WTC11 (cell line): Measurements from ENCODE around the gene C1orf87. TPM values are rescaled to one million over a fixed set of nuclear protein-coding genes. Genes with fewer than 3 reads are reported as not detected.

Experiments
- ATAC-seq: fragments of 200-7000 bp; cut with Tn5 transposase; 2 replicates; pipeline ENCODE4 v1.10.0; 2021; ENCODE audit warnings: mild to moderate bottlenecking, moderate library complexity
- CTCF ChIA-PET: fragments of 300-600 bp; sonication (Branson Sonifier 250); formaldehyde crosslinking; loops from one replicate; lab custom pipeline; 2021; ENCODE audit warnings: antibody characterized with exemption; lab: Charles Lee
- POLR2A ChIA-PET: fragments of 350-600 bp; sonication (Branson Sonifier 250); formaldehyde crosslinking; loops from one replicate; lab custom pipeline; 2021; ENCODE audit warnings: antibody characterized with exemption; lab: Charles Lee
- DNase-seq: peaks from one replicate; pipeline ENCODE4 v3.0.0; 2021; ENCODE audit warnings: low spot score
- H3K27ac Mint-ChIP-seq: 2 replicates; pipeline ENCODE4 v1.8.0; 2021; ENCODE audit warnings: mixed read lengths
- H3K27me3 Mint-ChIP-seq: 2 replicates; pipeline ENCODE4 v1.8.0; 2021; ENCODE audit warnings: low read depth, mild to moderate bottlenecking, moderate library complexity, mixed read lengths
- H3K36me3 Mint-ChIP-seq: 2 replicates; pipeline ENCODE4 v1.8.0; 2021; ENCODE audit warnings: mixed read lengths
- H3K4me1 Mint-ChIP-seq: 2 replicates; pipeline ENCODE4 v1.8.0; 2022; ENCODE audit warnings: mixed read lengths
- H3K4me3 Mint-ChIP-seq: 2 replicates; pipeline ENCODE4 v1.8.0; 2021; ENCODE audit warnings: mild to moderate bottlenecking, moderate library complexity, mixed read lengths
- H3K9me3 Mint-ChIP-seq: 2 replicates; pipeline ENCODE4 v1.8.0; 2021; ENCODE audit warnings: mixed read lengths
- ATF1 ChIP-seq: sonication (generic); formaldehyde crosslinking; IDR thresholded peaks from 2 replicates; pipeline ENCODE4 v1.8.1; 2023; ENCODE audit warnings: mild to moderate bottlenecking, moderate library complexity, missing genetic modification reagents
- ATF2 ChIP-seq: sonication (generic); formaldehyde crosslinking; IDR thresholded peaks from 2 replicates; pipeline ENCODE4 v1.8.1; 2022; ENCODE audit warnings: low read depth, missing genetic modification reagents, borderline replicate concordance
- CBFB ChIP-seq: sonication (generic); formaldehyde crosslinking; IDR thresholded peaks from 2 replicates; pipeline ENCODE4 v1.8.1; 2022; ENCODE audit warnings: mild to moderate bottlenecking, low read depth, missing genetic modification reagents
- CDX4 ChIP-seq: fragments of 250-450 bp; sonication (Bioruptor Pico); IDR thresholded peaks from 2 replicates; pipeline ENCODE4 v1.9.0; 2021; ENCODE audit warnings: moderate library complexity, mild to moderate bottlenecking, inconsistent platforms, borderline replicate concordance
- CREB1 ChIP-seq: sonication (generic); formaldehyde crosslinking; IDR thresholded peaks from 2 replicates; pipeline ENCODE4 v1.8.0; 2023; ENCODE audit warnings: mild to moderate bottlenecking, missing genetic modification reagents
- CREM ChIP-seq: sonication (generic); formaldehyde crosslinking; IDR thresholded peaks from 2 replicates; pipeline ENCODE4 v1.8.1; 2022; ENCODE audit warnings: mild to moderate bottlenecking, missing genetic modification reagents, moderate library complexity
- E2F1 ChIP-seq: sonication (generic); formaldehyde crosslinking; IDR thresholded peaks from 2 replicates; pipeline ENCODE4 v1.8.0; 2022; ENCODE audit warnings: mild to moderate bottlenecking, missing genetic modification reagents
- ETV6 ChIP-seq: sonication (generic); formaldehyde crosslinking; IDR thresholded peaks from 2 replicates; pipeline ENCODE4 v1.8.1; 2022; ENCODE audit warnings: mild to moderate bottlenecking, missing genetic modification reagents
- GABPB1 ChIP-seq: sonication (generic); formaldehyde crosslinking; IDR thresholded peaks from 2 replicates; pipeline ENCODE4 v1.8.1; 2023; ENCODE audit warnings: mild to moderate bottlenecking, missing genetic modification reagents
- IRF2 ChIP-seq: sonication (generic); formaldehyde crosslinking; IDR thresholded peaks from 2 replicates; pipeline ENCODE4 v1.8.0; 2022; ENCODE audit warnings: low read depth, missing genetic modification reagents, borderline replicate concordance
- KAT7 ChIP-seq: sonication (generic); formaldehyde crosslinking; IDR thresholded peaks from 2 replicates; pipeline ENCODE4 v1.8.1; 2023; ENCODE audit warnings: missing genetic modification reagents, mild to moderate bottlenecking, borderline replicate concordance
- OVOL2 ChIP-seq: fragments of 250-450 bp; sonication (Bioruptor Pico); IDR thresholded peaks from 2 replicates; pipeline ENCODE4 v1.9.0; 2021; ENCODE audit warnings: mild to moderate bottlenecking, borderline replicate concordance
- RELA ChIP-seq: sonication (generic); formaldehyde crosslinking; IDR thresholded peaks from 2 replicates; pipeline ENCODE4 v1.8.1; 2022; ENCODE audit warnings: missing genetic modification reagents, mild to moderate bottlenecking, borderline replicate concordance
- RORB ChIP-seq: fragments of 250-450 bp; sonication (Bioruptor Pico); IDR thresholded peaks from 2 replicates; pipeline ENCODE4 v1.9.0; 2021; ENCODE audit warnings: mild to moderate bottlenecking
- SMAD3 ChIP-seq: sonication (generic); formaldehyde crosslinking; IDR thresholded peaks from 2 replicates; pipeline ENCODE4 v1.8.0; 2022; ENCODE audit warnings: missing genetic modification reagents, mild to moderate bottlenecking, borderline replicate concordance
- SP1 ChIP-seq: sonication (generic); formaldehyde crosslinking; conservative IDR thresholded peaks from 2 replicates; pipeline ENCODE4 v1.8.1; 2022; ENCODE audit warnings: missing genetic modification reagents
- USF2 ChIP-seq: sonication (generic); formaldehyde crosslinking; IDR thresholded peaks from 2 replicates; pipeline ENCODE4 v1.8.1; 2023; ENCODE audit warnings: mild to moderate bottlenecking, missing genetic modification reagents, moderate library complexity
- ZNF219 ChIP-seq: sonication (generic); formaldehyde crosslinking; IDR thresholded peaks from 2 replicates; pipeline ENCODE4 v1.8.0; 2023; ENCODE audit warnings: missing genetic modification reagents, mild to moderate bottlenecking, borderline replicate concordance
- ZNF263 ChIP-seq: sonication (generic); formaldehyde crosslinking; IDR thresholded peaks from 2 replicates; pipeline ENCODE4 v1.8.1; 2022; ENCODE audit warnings: low read depth, mild to moderate bottlenecking, moderate library complexity, missing genetic modification reagents
- ZNF396 ChIP-seq: fragments of 250-450 bp; sonication (Bioruptor Pico); IDR thresholded peaks from 2 replicates; pipeline ENCODE4 v1.8.0; 2021; ENCODE audit warnings: mild to moderate bottlenecking, moderate library complexity, borderline replicate concordance
- ZNF416 ChIP-seq: fragments of 250-450 bp; sonication (Bioruptor Pico); IDR thresholded peaks from 2 replicates; pipeline ENCODE4 v1.9.0; 2021; ENCODE audit warnings: mild to moderate bottlenecking, inconsistent platforms
- total RNA-seq: library from RNA; stranded (reverse); gene quantifications from 3 replicates; pipeline ENCODE4 v1.2.3, GENCODE V29; 2021

The C1orf87 gene
- total RNA-seq, 1 experiment from 2014 or later, result 0.22 TPM

GRCh38 chr1:59967780-59968179, 105.8 kb downstream of the C1orf87 start:
- ChIA-PET CTCF (interaction anchor here (1.8 kb wide), 1 partner anchor 9 kb away, joined by 11 read pairs; no protein-coding TSS in a partner anchor), POLR2A (interaction anchor here (0.8 kb wide), 1 partner anchor 162 kb away, joined by 3 read pairs; no protein-coding TSS in a partner anchor)
- no peak overlapping the region for H3K4me3 Mint-ChIP-seq
- no peaks in the 10 kb centered on the region; the same call in 1 of the 2 replicates for H3K27me3 Mint-ChIP-seq
- no peak overlapping the region for H3K27ac Mint-ChIP-seq
- no peak for ATAC-seq
- no peaks in the 10 kb centered on the region for H3K36me3 Mint-ChIP-seq
- no peaks in the 10 kb centered on the region for H3K9me3 Mint-ChIP-seq
- no peak for TF ChIP-seq CREM (CRISPR knock-in tag)
- no peak for TF ChIP-seq ZNF396 (CRISPR knock-in tag)
- TF ChIP-seq CDX4, result no peak
- TF ChIP-seq SMAD3 (CRISPR knock-in tag), result no peak
- no peak for TF ChIP-seq RELA (CRISPR knock-in tag)
- TF ChIP-seq ZNF416, result no peak
- TF ChIP-seq IRF2, result no peak
- no peak for TF ChIP-seq CREB1 (CRISPR knock-in tag)
- TF ChIP-seq E2F1 (CRISPR knock-in tag), result no peak
- no peak for TF ChIP-seq ATF1 (CRISPR knock-in tag)
- no peak for TF ChIP-seq ZNF263 (CRISPR knock-in tag)
- TF ChIP-seq RORB, result no peak
- no peak for TF ChIP-seq KAT7 (CRISPR knock-in tag)
- TF ChIP-seq USF2 (CRISPR knock-in tag), result no peak
- no peak for DNase-seq
- peaks cover 3% of the 10 kb centered on the region; the same call in 1 of the 2 replicates for H3K4me1 Mint-ChIP-seq

GRCh38 chr1:59967141-59967697, 106.4 kb downstream of the C1orf87 start:
- Mint-ChIP-seq H3K27ac (no peak overlapping the region), H3K9me3 (no peaks in the 10 kb centered on the region), H3K4me3 (no peak overlapping the region), H3K4me1 (peaks cover 3% of the 10 kb centered on the region; the same call in 1 of the 2 replicates)
- POLR2A ChIA-PET, result interaction anchor here (0.8 kb wide), 1 partner anchor 163 kb away, joined by 3 read pairs; no protein-coding TSS in a partner anchor
- TF ChIP-seq ZNF219 (CRISPR knock-in tag) (no peak), GABPB1 (CRISPR knock-in tag) (no peak), SP1 (CRISPR knock-in tag) (no peak), RORB (no peak), ATF2 (CRISPR knock-in tag) (no peak), ETV6 (CRISPR knock-in tag) (no peak), CBFB (CRISPR knock-in tag) (no peak), OVOL2 (CRISPR knock-in tag) (no peak), ZNF396 (CRISPR knock-in tag) (no peak)
- TF ChIP-seq, all 79 proteins: peak for 0
- Mint-ChIP-seq H3K36me3 (no peaks in the 10 kb centered on the region), H3K27me3 (no peaks in the 10 kb centered on the region)
- no peak for DNase-seq
- CTCF ChIA-PET, result interaction anchor here (1.8 to 2.8 kb wide), 2 partner anchors 9 to 20 kb away, joined by 11 to 21 read pairs; no protein-coding TSS in a partner anchor
- no peak; the same call in 1 of the 2 replicates for ATAC-seq
